CD1c-positive myeloid dendritic cell (primary cell): ENCODE data around the gene ADAM8.

Experiments
- DNase-seq: peaks from one replicate; pipeline ENCODE4 v3.0.0-alpha.2; 2016; ENCODE audit errors: extremely low spot score

ADAM8 gene

DNA sequence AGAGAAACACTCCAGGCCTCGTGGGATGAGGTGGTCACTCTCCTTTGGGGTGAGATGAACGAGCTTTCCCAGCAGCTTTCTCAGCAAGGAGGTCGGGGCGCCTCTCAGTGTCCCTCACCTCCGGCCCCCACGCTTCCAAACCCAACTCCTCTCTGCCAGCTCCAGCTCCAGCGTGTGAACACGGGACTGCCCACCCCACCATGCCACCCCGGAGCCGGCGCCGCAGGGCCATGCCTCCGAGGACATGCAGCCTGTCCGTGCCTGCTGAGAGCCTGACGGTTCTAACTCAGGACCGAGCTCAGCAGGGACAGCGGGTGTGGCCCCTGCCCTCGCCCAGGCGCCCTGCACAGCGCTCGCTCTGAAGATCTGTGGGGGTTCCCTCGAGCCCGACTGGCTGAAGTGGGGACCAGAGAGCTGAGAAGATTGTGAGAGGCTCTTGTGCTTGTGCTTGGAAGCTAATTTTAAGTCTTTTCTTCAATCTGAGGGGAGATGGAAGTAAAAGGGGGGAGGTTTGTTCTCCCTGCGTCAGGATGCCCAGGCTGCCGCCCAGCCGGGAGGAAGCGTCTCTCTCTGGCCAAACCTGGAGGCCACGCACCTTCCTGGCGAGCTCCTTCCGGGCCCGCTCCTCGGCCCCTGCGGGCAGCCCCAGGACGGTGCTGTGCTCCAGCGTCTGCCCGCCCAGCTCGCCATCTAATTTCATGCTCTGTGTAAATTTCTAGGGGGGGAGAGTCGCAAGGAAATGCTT is 5.1 kb upstream of the ADAM8 start:
- DNase-seq, result no peak

DNA sequence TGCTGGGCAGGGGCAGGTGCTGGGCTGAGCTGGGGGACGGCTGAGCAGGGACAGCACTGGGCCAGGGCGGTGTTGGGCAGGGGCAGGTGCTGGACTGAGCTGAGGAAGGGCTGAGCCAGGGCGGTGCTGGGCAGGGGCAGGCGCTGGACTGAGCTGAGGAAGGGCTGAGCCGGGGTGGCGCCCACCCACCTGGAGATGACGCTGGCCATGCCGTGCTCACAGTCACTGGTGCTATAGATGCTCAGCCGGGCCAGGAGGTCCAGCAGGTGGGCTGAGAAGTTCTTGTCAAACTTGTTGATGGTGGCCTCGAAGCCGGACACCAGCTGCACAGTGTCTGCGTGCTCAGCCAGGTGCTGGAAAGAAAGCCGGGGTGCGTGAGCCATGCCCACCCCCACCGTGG is 4.4 kb upstream of the ADAM8 start:
- no peak for DNase-seq

DNA sequence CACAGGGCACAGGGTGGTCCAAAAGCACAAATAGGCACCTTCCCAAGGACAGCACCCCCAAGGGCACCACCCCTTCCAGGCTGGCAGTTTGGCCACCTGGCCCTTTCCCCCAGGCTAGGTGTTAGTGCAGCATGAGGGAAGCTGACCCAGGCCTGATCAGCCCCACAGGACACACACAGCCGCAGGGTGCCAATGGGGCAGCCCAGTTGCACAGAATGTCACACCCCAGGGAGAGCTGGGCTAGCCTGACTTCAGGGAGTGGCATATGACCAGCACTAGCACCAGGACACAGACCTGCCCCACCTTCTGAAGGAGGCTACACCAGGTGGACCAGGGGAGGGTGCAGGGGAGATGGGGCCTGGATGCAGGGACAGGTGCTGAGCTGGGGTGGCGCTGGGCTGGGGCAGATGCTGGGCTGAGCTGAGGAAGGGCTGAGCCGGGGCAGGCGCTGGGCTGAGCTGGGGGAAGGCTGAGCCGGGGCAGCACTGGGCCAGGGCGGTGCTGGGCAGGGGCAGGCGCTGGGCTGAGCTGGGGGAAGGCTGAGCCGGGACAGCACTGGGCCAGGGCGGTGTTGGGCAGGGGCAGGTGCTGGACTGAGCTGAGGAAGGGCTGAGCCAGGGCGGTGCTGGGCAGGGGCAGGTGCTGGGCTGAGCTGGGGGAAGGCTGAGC is 3.9 kb upstream of the ADAM8 start:
- no peak for DNase-seq

DNA sequence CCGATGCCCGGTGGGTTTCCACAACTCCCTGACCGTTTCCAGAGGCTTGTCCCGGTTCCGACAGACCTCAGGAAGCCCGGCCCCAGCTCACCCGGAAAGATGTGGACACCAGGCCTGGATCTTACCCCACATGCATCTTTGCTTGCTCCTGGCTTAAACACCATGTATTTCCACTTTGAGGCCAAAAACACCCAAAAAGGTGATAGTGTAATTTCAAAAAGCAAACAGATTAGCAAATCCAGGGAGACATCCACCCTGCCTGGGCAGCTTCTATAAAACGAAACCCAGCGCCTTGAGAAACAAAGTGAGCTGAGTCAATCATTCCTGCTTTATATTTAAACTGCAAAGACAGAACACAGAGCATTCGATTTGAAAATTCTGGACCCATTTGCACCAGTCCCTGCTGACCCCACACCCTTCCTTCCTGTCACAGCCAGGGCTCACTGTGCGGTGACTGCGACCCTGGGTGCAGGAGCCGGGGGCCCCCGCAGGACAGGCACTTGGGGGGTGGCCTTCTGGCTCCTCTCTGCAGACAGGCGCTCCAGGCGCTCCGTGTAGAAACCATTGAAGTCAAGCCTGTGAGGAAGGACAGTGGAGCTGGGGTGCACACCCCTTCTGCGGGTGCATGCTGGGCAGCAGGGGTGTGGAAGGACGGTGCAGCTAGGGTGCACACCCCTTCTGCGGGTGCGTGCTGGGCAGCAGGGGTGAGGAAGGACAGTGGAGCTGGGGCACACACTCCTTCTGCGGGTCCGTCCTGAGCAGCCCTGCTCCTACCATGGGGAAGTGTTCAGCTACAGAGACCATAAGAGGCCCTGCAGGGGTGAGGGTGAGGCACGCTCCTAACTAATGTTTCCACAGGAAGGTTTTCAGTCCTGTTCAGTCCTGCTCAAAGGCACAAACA is 2.9 kb upstream of the ADAM8 start:
- DNase-seq, result peak; percentile 43

DNA sequence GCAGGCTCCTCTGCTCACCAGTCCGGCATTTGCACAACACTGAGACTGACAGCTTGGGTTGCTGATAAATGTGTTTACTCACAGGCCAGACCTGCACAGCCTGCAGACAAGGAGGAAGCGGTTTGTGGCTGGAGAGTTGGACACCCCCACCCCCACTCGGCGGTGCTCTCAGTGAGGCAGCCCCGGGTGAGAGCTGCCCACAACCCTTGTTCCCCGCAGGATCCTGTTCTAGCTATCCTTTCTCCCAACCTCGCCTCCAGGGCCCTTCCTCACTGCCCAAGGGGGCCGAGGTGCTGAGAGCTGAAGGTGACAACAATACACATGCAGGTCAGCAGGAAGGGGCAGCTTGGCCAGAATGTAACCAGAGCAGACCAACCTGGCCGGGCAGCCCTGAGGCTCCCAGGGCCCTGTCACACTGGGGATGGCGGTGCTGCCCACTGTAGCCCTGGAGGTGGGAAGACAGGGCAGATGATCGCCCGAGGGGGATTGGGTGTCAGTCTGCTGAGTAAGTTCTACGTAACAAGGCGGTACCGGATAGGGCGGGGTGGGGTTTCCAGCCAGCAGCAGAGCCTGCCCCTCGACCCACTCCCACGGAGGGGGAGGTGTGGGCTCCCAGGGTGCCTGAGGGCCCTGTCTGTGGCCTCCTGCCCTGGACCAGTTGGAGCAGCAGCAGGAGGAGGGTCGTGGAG is 2.1 kb upstream of the ADAM8 start:
- DNase-seq, result peak; percentile 85

DNA sequence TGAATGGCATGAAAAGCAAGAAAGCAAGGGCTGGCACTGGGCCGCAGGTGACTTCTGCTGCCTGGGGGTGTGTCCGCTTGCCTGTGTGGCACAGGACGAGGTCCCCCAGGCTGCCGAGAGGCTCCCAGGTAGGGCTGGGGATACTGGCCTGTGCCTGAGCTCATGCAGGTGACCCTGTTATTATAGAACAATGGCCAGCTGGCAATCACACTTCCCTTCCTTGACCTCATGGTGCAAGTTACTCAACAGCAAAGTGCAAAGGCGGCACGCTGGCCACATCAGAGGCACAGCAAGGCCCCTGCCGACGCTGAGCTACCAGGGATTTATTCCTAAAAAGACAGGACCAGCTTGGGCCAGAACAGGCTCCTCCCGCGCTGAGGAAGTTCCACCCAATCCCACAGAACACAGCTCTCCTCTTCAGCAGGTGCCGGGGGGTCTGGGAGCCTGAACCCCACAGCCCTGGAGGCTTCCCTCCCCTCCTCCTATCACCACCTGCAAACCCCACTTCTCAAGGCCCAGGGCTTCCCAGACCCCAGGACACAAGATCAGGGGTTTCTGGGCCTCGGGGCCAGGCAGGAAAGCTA is 1.4 kb upstream of the ADAM8 start:
- peak; percentile 70 for DNase-seq

DNA sequence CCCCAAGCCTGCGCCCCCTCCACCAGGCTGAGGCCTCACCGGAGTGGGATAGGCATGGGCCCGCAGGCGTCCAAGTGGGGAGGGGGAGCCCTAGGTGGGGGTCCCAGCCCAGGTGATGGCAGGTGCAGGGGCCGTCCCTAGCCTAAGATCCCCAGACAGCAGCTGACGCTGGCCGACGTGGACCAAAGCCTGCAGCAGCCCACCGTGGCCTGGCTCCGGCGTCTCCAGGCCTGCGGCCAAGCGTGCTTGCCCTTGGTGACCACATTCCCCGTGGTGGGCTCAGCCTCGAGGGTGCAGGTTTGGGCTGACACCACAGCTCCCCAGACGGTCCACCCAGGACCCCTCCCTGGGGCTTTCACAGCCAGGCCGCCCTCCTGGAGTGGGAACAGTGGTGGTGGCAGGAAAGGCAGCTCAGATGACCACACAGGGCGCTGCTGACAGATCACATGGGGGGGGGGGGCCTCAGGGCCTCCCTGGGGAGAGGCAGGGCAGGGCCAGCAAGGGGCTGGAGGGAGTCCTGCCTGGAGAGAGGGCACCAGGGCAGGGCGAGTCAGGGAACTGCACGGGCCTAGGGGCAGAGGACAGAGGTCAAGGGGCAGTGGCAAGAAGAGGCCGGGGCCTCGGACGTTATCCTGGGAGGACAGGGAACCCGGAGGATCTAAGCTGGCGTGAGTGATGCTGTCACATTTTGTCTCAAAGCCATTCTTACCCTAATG is 767 bp upstream of the ADAM8 start:
- no peak for DNase-seq

DNA sequence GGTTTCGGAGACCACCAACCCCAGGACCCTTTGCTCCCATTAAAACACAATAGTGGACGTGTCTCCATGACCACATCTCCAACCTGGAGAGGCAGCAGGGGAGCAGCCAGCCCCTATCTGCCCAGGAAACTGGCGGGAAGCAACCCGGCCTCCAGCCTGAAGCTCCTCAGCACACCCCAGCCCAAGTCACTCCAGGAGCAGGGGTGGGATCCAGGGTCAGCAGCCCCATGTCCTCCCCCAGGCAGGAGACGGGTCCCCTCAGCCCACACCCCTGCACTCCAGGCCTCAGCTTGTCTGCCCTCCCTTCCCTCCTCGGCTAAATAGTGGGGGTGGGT is 601 bp downstream of the ADAM8 start:
- DNase-seq, result no peak

DNA sequence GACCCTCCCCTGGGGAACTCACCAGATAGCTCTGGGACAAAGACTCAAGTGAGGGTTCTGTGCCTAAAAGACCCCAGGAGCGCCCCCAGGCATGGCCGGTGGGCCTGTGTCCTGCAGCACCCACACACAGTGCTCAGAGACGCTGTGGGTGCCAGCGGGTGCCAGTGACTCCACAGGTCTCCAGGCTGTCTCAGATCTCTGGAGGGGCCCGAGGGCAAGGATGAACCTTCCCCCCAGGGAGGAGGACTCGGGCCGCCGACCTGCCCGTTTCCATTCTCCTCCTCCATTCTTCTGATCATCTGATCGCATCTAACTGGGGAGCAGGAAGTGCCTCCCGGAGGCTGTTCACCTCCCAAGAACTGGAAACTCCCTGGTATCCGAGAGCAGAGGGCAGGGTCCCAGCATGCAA is 980 bp downstream of the ADAM8 start:
- DNase-seq, result peak; percentile 39

DNA sequence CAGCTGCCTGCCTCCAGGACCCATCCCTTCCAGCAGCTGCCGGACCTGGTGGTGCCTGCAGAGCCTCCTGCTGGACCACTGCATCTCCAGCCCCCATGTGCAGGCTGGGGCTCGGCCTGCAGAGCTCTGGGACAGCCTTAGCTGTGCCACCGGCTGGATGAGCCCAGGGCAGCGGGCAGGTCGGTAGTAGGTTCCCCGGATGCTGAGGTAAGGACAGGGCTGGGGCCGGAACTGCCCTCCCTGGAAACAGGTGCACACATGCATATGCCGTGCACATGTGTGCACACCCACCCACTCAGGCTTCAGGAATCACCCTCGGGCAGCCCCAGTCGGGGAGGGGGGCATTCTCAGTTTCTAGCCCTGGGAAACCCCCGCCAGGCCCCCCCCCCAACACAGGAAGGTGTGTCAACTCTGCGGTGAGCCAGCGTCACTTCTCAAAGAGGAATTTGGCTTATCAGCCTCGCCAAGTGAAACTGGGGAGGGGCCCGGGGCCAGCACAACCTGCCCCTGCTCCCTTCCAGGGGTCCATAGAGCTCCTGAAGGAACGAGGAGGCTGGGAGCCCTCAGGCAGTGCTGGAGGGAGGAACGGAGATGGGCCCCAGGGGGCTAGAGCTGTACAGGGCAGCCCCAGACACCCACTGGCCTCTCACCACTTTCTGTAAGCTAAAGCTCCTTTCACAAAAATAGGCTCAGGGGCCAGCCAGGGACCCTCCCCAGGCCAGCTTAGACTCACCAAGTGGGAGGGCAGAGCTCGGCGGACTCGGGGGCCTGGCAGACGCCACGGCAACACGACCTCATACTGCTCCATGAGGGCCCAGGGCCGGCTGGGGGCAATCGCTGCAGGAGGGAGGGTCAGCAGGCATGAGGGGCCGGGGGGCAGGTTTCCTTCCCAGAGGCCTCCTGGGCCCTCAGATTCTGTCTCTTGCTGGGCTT is 1.7 kb downstream of the ADAM8 start:
- peak; percentile 80 for DNase-seq

DNA sequence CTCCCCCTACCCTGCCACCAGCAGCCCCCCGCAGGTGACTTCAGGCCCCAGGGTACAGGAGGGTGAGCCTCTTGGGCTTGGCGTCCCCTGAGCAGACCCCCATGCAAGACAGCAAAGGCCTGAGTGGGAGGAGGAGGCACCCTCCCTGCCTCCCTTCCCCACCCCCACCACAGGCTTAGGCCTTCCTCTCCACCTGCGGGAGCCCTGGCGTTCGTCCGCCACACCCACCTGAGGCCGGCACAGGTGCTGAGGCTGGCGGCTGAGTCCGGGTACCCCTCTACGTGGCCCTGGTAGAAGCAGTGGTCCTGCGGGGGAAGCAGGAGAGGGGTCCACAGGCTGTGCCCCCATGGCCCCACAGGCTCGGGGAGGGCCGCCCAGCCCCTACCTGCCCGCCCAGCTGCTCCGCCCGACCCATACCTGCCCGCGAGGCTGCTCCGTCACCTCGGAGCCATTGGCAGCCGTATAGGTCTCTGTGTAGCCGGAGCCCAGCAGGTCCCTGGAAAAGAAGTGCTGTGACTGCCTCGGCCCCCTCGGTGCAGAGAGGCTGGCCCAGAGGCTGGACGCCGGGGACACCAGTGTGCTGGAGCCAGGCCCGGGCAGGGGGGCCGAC is 3.0 kb downstream of the ADAM8 start:
- DNase-seq, result no peak

DNA sequence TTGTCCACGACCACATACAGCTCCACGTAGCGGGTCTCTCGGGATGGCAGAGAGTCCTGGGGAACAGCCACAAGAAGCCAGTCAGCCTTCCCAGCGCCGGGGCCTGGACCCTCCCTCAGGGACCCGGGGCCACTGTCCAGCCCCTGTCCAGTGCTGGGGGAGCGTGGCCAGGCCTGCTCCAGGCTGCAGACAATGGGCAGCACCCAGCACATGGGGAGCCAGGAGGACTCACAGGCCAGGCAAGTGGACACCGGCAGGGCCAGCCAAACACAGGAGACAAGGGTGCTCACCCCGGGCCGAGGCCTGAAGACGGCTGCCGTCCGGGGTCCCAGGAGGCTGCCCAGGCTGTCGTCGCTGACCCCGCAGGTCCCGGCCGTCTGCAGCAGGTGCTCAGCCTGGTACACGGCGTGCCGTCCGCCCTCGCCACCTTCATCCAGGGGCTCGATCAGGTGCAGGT is 3.7 kb downstream of the ADAM8 start:
- no peak for DNase-seq

DNA sequence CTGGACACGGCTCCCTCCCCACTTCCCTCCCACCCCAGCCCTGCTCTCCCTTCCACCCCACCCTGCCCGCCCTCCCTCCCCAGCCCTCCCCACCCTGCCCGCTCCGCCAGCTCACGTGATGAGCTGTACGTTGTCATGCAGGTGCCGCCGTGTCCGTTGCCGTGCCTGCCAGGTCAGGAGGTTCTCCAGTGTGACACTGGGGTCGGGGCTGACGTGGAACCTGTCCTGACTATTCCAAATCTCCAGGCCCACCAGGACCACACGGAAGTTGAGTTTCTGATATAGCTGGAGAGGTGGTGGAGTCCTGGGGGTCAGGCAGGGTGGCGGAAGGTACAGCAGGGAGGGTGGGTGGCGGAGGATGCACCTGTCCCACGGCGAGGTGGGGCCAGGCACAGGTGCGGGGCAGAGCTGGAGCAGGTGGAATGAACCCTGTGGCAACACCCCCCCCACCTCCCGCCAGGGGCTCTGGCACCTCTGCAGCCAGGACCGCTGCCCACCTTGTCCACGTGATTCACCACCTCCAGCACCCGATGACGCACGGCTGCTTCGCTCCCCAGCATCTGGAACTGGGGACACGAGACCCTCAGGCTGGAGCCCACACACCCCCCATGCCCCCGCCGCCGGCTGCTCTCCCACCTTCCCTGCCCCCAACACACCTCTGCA is 4.2 kb downstream of the ADAM8 start:
- DNase-seq, result no peak

DNA sequence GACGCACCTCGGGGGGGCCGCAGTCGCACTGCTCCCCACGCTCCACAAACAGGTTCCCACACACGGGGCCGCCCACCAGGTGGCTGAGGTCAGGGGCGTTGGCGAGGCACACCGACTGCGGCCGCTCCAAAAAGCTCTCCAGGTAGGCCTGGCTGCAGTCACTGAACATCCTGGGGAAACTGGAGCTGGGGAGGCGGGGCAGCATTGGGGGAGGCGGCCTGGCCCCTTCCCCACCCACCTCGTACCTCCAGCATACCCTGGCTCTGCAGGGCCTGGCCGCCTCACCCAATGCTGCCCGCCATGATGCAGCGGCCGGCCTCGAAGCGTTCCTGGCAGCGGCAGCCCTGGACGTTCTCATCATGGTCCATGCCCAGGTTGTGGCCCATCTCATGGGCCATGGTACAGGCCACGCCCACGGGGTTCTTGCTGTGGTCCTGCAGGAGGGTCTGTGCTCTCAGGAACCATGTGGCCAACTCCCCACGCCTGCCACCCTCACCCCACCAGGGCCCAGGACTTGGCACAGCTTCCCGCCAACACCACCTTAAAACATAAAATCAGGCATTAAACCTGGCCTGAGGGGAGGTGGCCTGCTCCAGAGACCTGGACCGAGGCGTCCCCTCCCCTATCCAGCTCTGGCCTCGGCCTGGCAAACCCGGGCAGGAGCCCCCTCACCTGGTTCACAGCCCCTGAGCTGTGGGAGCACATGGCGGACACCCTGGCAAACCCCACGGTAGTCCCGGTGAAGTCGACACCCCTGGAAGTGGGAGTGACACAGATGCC is 5.0 kb downstream of the ADAM8 start:
- no peak for DNase-seq

DNA sequence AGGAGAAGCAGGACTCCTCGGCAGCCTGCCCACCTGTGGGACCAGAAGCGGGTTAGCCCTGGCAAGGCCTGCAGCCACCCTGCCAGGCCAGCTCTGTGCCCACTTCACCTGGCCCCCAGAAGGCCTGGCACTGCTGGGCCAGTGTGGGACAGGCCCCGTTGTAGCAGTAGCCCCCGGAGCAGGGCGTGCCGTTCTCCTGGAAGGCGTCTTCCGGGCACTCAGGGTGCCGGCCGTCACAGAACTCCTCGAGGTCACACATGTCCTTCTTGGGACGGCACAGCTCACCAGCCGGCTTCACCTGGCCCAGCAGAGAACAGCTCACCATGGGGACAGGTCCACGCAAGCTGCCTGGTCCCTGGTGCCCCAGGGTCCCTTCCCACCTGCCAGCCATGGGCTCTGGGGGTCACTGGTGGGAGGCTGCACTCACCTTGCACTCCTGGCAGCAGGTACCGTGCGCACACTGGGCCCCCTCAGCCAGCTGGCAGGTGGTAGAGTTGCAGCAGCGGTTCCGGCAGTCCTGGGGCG is 5.8 kb downstream of the ADAM8 start:
- DNase-seq, result no peak

DNA sequence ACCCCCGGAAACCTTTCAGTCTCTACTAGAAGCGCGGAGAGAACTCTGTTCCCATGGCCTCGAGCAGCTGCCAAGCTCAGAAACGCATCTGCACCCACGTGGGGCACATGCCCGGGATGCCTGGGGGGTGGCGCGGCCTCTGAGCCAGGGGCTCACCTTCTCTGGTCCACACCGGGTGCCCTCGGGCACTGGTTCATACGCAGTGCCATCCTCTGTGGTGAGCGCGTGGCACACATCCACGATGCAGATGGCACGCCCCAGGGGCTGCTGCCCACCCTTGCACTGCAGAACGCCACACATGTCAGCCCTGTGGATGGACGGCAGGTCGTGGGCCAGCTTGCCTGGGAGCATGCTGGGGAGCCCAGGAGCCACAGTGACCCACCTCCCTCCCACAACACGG is 6.5 kb downstream of the ADAM8 start:
- DNase-seq, result no peak

DNA sequence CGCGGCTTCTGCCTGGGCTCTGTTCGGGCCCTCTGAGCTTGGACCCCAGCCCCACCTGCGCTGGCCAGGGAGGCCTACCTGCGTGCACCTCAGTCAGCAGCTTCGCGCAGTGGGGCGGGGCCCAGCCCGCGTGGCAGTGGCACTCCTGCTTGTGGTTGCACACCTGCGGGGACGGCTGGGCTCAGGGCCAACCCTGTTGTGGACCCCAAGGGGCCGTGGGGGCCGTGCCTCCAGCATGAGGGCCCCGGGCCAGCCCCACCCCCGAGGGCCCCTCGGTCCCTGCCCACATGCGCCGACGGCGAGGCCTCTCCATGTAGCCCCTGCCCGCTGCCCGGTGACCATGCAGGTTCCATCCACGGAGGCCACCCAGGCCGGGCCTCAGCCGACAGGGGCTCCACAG is 7.3 kb downstream of the ADAM8 start:
- no peak for DNase-seq

DNA sequence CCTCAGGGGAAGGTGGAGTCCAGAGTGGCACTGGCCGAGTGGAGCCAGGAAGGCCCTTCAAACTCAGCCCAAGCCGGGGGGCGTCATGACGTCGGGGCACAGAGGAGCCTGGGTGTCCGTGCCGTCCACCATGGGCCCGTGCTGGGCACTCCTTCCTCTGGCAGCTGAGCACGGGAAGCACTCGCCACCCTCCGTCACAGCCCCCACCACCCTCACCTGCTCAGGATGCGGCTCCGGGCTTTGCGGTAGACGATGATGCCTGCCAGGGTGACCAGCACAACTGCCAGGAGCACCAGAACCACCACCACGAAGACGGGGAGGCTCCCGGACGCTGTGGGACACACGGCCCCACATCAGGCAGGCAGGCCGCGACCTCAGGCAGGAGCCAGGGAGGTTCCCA is 8.1 kb downstream of the ADAM8 start:
- DNase-seq, result no peak
